Measurements from ENCODE around the gene FGD2. TPM values are rescaled to one million over a fixed set of nuclear protein-coding genes. Genes with fewer than 3 reads are reported as not detected.

The FGD2 gene
- total and polyA plus RNA-seq, 9 of the 15 experiments (the other 6 are each of a cell fraction or from before 2014, with no cell fraction given): 0.09 TPM; not detected in 8

GRCh38 chr6:36980129-36980528 lies 25.3 kb upstream of the FGD2 start:
- H2AFZ ChIP-seq (ENCODE audit: low read depth, low read length): no peak overlapping the region
- FAIRE-seq (no peak), DNase-seq (ENCODE audit: extremely low read depth in 1 of 4, low spot score in 3 of 4) (no peak), ATAC-seq (no peak)
- H3K36me3 ChIP-seq (ENCODE audit: control insufficient read depth, insufficient read depth, low read length): peaks cover 89% of the 10 kb centered on the region
- no peak overlapping the region for H3K4me2 ChIP-seq (ENCODE audit: insufficient read depth, low read length)
- no peak overlapping the region for H3K9ac ChIP-seq (ENCODE audit: insufficient read depth in 1 of 2, low read depth in 2 of 2, low read length in 2 of 2)
- 94% methylated on average over 6 of the region's 6 CpGs for WGBS (ENCODE audit: insufficient coverage, low coverage, missing lambda C conversion rate)
- no peak overlapping the region for H3K27ac ChIP-seq (ENCODE audit: extremely low read depth, low read depth, low read length)
- in situ Hi-C loops (cut with MboI): no loop called here
- peaks cover 15% of the 10 kb centered on the region for H3K9me1 ChIP-seq (ENCODE audit: control insufficient read depth, insufficient read depth, low read length)
- BruUV-seq (replicated peaks): no TSS peak
- H3K4me1 ChIP-seq (replicated peaks in 1 of 2; ENCODE audit: control insufficient read depth in 2 of 2, insufficient read depth in 2 of 2, low read length in 2 of 2): peaks cover 17 to 20% of the 10 kb centered on the region in 2 experiments
- CTCF ChIA-PET (ENCODE audit: low intra/inter-chr PET ratio): interaction anchor here (1.0 kb wide), 1 partner anchor 38 kb away, joined by 3 read pairs; no protein-coding TSS in a partner anchor
- no peaks in the 10 kb centered on the region for H3K27me3 ChIP-seq (ENCODE audit: control insufficient read depth in 2 of 2, insufficient read depth in 2 of 2, low read length in 2 of 2)
- H4K20me1 ChIP-seq (replicated peaks; ENCODE audit: control insufficient read depth, insufficient read depth, low read length): peaks cover 58% of the 10 kb centered on the region
- POLR2A ChIA-PET: interaction anchor here (1.5 to 2.0 kb wide), 2 partner anchors 13 to 25 kb away, joined by 4 to 6 read pairs; no protein-coding TSS in a partner anchor
- intact Hi-C loops (cut with micrococcal nuclease): no loop called here
- no peaks in the 10 kb centered on the region for H3K9me3 ChIP-seq (replicated peaks; ENCODE audit: control insufficient read depth, insufficient read depth, low read depth, low read length)
- TF ChIP-seq MTF1 (CRISPR knock-in tag; IDR thresholded peaks at IDR 0.05; ENCODE audit: borderline replicate concordance) (no peak), CREB1 (IDR thresholded peaks at IDR 0.05) (no peak), CREB1 (CRISPR knock-in tag; IDR thresholded peaks at IDR 0.05) (no peak), TAF7 (tag; IDR thresholded peaks at IDR 0.05) (no peak), ZNF511 (CRISPR knock-in tag; IDR thresholded peaks at IDR 0.05) (no peak), C11orf30 (IDR thresholded peaks at IDR 0.05; ENCODE audit: low read depth) (no peak)
- TF ChIP-seq, protein P1, sequence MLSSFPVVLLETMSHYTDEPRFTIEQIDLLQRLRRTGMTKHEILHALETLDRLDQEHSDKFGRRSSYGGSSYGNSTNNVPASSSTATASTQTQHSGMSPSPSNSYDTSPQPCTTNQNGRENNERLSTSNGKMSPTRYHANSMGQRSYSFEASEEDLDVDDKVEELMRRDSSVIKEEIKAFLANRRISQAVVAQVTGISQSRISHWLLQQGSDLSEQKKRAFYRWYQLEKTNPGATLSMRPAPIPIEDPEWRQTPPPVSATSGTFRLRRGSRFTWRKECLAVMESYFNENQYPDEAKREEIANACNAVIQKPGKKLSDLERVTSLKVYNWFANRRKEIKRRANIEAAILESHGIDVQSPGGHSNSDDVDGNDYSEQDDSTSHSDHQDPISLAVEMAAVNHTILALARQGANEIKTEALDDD (IDR thresholded peaks at IDR 0.05): no peak
- TF ChIP-seq, protein P2, sequence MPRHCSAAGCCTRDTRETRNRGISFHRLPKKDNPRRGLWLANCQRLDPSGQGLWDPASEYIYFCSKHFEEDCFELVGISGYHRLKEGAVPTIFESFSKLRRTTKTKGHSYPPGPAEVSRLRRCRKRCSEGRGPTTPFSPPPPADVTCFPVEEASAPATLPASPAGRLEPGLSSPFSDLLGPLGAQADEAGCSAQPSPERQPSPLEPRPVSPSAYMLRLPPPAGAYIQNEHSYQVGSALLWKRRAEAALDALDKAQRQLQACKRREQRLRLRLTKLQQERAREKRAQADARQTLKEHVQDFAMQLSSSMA (CRISPR knock-in tag; IDR thresholded peaks at IDR 0.05): no peak
- H3K79me2 ChIP-seq (ENCODE audit: control insufficient read depth, insufficient read depth, low read length): peaks cover 61% of the 10 kb centered on the region
- H3K4me3 ChIP-seq: no peak overlapping the region
